Suprapubic skin (tissue), 4 donors: ENCODE measurements around the gene NDOR1. TPM values are rescaled to one million over a fixed set of nuclear protein-coding genes. Genes with fewer than 3 reads are reported as not detected.

Source experiments
- DNase-seq, 2 donors: peaks; one replicate each; pipeline ENCODE4 v3.0.0-alpha.2; 2019; ENCODE audit warnings: low spot score in 2 of 2
- H3K27ac ChIP-seq: fragments of 200-600 bp; sonication (generic); one replicate; pipeline ENCODE4 v1.5.1; 2019
- H3K27me3 ChIP-seq: fragments of 200-600 bp; sonication (generic); one replicate; pipeline ENCODE4 v1.5.1; 2019
- H3K36me3 ChIP-seq: fragments of 200-600 bp; sonication (generic); one replicate; pipeline ENCODE4 v1.5.1; 2019
- H3K4me1 ChIP-seq: fragments of 200-600 bp; sonication (generic); one replicate; pipeline ENCODE4 v1.5.1; 2019
- H3K4me3 ChIP-seq: fragments of 200-600 bp; sonication (generic); one replicate; pipeline ENCODE4 v1.5.1; 2019; ENCODE audit warnings: mild to moderate bottlenecking
- H3K9me3 ChIP-seq: fragments of 200-600 bp; sonication (generic); one replicate; pipeline ENCODE4 v1.5.1; 2019
- EP300 ChIP-seq: sonication (generic); formaldehyde crosslinking; IDR thresholded peaks from one replicate; pipeline ENCODE4 v1.6.1; 2017; ENCODE audit warnings: antibody characterized with exemption
- POLR2A ChIP-seq, 2 donors: fragments of 450-650 bp; IDR thresholded peaks; one replicate each; pipeline ENCODE4 v1.6.1; 2017; ENCODE audit warnings: antibody characterized with exemption in 2 of 2, mild to moderate bottlenecking in 2 of 2, moderate library complexity in 2 of 2
- POLR2AphosphoS5 ChIP-seq, 3 donors: sonication (generic); formaldehyde crosslinking; IDR thresholded peaks; one replicate each; pipeline ENCODE4 v1.6.1; 2017; ENCODE audit warnings: antibody characterized with exemption in 3 of 3
- WGBS: methylation state at CpG from one replicate; pipeline ENCODE4 v1.1.5; 2018; 5-methylcytosine and 5-hydroxymethylcytosine counted together
- total RNA-seq, 4 donors: library from RNA; depleted of rRNA; stranded (reverse); fragments of >200 nt; gene quantifications; one replicate each; pipeline ENCODE4 v1.1.0, GENCODE V29; 2016
- TF ChIP-seq, protein P1 (sequence below), 2 donors: fragments of 200-600 bp in 1 of 2; fragments of 450-650 bp in 1 of 2; sonication (generic) in 1 of 2; IDR thresholded peaks; one replicate each; pipeline ENCODE4 v1.5.1; 2016 to 2019; ENCODE audit warnings: antibody characterized with exemption in 2 of 2, mild to moderate bottlenecking in 1 of 2, moderate library complexity in 1 of 2

Gene NDOR1
- total RNA-seq, 4 donors from 2014 or later: 13.4 to 21.0 (median 20.6) TPM

GRCh38 chr9:137213160-137214060, 7.9 kb downstream of the NDOR1 start:
- 91% methylated on average over 36 of the region's 49 CpGs for WGBS
- H3K9me3 ChIP-seq: no peaks in the 10 kb centered on the region
- H3K27ac ChIP-seq: no peak overlapping the region
- H3K4me3 ChIP-seq: no peak overlapping the region
- no peaks in the 10 kb centered on the region for H3K27me3 ChIP-seq
- peaks cover 20% of the 10 kb centered on the region for H3K4me1 ChIP-seq
- peaks cover 18% of the 10 kb centered on the region for H3K36me3 ChIP-seq
- DNase-seq: no peak
- no peak for TF ChIP-seq POLR2AphosphoS5 (IDR thresholded peaks at IDR 0.05)
- TF ChIP-seq, protein P1, sequence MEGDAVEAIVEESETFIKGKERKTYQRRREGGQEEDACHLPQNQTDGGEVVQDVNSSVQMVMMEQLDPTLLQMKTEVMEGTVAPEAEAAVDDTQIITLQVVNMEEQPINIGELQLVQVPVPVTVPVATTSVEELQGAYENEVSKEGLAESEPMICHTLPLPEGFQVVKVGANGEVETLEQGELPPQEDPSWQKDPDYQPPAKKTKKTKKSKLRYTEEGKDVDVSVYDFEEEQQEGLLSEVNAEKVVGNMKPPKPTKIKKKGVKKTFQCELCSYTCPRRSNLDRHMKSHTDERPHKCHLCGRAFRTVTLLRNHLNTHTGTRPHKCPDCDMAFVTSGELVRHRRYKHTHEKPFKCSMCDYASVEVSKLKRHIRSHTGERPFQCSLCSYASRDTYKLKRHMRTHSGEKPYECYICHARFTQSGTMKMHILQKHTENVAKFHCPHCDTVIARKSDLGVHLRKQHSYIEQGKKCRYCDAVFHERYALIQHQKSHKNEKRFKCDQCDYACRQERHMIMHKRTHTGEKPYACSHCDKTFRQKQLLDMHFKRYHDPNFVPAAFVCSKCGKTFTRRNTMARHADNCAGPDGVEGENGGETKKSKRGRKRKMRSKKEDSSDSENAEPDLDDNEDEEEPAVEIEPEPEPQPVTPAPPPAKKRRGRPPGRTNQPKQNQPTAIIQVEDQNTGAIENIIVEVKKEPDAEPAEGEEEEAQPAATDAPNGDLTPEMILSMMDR (IDR thresholded peaks at IDR 0.05): no peak
- no peak for TF ChIP-seq EP300
- no peak for TF ChIP-seq POLR2A (IDR thresholded peaks at IDR 0.05)

DNA sequence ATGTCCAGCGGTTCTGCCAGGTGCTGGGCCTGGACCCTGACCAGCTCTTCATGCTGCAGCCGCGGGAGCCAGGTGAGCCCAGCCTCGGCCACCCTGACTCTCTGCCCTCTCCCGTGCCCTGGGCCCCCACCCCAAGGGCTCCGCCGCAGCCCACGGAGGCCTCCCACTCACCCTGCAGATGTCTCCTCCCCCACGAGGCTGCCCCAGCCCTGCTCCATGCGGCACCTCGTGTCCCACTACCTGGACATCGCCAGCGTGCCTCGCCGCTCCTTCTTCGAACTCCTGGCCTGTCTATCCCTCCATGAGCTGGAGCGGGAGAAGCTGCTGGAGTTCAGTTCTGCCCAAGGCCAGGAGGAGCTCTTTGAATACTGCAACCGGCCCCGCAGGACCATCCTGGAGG, 9.1 kb downstream of the NDOR1 start:
- H3K36me3 ChIP-seq: peaks cover 10% of the 10 kb centered on the region

DNA sequence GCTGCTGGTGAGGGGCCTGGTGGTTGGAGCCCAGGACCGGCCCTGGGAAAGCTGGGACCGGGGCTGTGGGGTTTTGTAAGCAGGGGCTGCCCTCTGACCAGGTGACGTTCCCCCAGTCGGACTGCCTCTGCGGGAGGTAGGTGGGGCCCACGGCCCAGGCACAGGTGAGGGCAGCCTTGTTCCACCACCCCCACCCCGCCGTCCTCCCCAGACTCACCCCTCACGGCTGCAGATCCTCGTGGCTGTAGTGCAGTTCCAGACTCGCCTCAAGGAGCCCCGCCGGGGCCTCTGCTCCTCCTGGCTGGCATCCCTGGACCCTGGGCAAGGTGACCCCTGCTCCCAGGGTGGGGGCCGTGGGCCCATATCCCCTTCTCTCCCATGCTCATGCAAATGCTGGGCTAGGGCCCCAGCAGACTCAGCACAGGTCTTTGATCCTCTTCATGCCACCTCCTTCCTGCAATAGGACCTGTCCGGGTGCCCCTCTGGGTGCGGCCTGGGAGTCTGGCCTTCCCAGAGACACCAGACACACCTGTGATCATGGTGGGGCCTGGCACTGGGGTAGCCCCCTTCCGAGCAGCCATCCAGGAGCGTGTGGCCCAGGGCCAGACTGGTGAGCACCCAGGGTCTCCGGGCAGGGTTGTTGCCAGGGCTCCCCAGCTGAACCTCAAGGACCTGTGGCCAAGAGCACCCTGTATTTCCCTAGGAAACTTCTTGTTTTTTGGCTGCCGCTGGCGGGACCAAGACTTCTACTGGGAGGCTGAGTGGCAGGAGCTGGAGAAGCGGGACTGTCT, 9.9 kb downstream of the NDOR1 start:
- peaks cover 10% of the 10 kb centered on the region for H3K36me3 ChIP-seq
- WGBS: 91% methylated on average over 8 of the region's 22 CpGs
- TF ChIP-seq POLR2A (IDR thresholded peaks at IDR 0.05) (no peak), EP300 (no peak), POLR2AphosphoS5 (IDR thresholded peaks at IDR 0.05) (no peak)
- TF ChIP-seq, protein P1 (IDR thresholded peaks at IDR 0.05): no peak
- no peak for DNase-seq
- no peaks in the 10 kb centered on the region for H3K27me3 ChIP-seq
- H3K4me3 ChIP-seq: no peak overlapping the region
- H3K4me1 ChIP-seq: peaks cover 27% of the 10 kb centered on the region
- no peaks in the 10 kb centered on the region for H3K9me3 ChIP-seq
- no peak overlapping the region for H3K27ac ChIP-seq

More for the DNA sequence above, 9.1 kb downstream of the NDOR1 start:
- Histone ChIP-seq H3K27ac (no peak overlapping the region), H3K4me1 (peaks cover 27% of the 10 kb centered on the region), H3K27me3 (no peaks in the 10 kb centered on the region), H3K9me3 (no peaks in the 10 kb centered on the region), H3K4me3 (no peak overlapping the region)
- 94% methylated on average over 19 of the region's 19 CpGs for WGBS
- no peak for DNase-seq
- TF ChIP-seq POLR2A (IDR thresholded peaks at IDR 0.05) (no peak), EP300 (no peak), POLR2AphosphoS5 (IDR thresholded peaks at IDR 0.05) (no peak)
- TF ChIP-seq, protein P1 (IDR thresholded peaks at IDR 0.05): no peak

GRCh38 chr9:137216188-137216965, 10.9 kb downstream of the NDOR1 start:
- H3K27ac ChIP-seq: no peak overlapping the region
- DNase-seq: no peak
- H3K27me3 ChIP-seq: no peaks in the 10 kb centered on the region
- TF ChIP-seq POLR2AphosphoS5 (IDR thresholded peaks at IDR 0.05) (no peak), EP300 (no peak), POLR2A (IDR thresholded peaks at IDR 0.05) (no peak)
- TF ChIP-seq, protein P1 (IDR thresholded peaks at IDR 0.05): no peak
- no peak overlapping the region for H3K4me3 ChIP-seq
- H3K36me3 ChIP-seq: peaks cover 10% of the 10 kb centered on the region
- peaks cover 27% of the 10 kb centered on the region for H3K4me1 ChIP-seq
- 100% methylated on average over 3 of the region's 30 CpGs for WGBS
- no peaks in the 10 kb centered on the region for H3K9me3 ChIP-seq
